HG03108 (cell line): ENCODE results near the gene COPG1.
A peak's percentile ranks its signal among the peaks of the same experiment; 100 is the strongest.

Source experiments
- ATAC-seq: cut with Tn5 transposase; IDR thresholded peaks from one replicate; pipeline ENCODE4 v1.9.1; 2021; ENCODE audit warnings: moderate library complexity; ENCODE audit not compliant: unreplicated experiment

COPG1 gene

GRCh38 chr3:129278966-129279906 lies 29.8 kb downstream of the COPG1 start:
- ATAC-seq, result no peak

GRCh38 chr3:129280183-129280582 lies 30.8 kb downstream of the COPG1 start:
- no peak for ATAC-seq

GRCh38 chr3:129281726-129282125 lies 32.3 kb downstream of the COPG1 start:
- no peak for ATAC-seq

GRCh38 chr3:129282727-129283327 lies 33.4 kb downstream of the COPG1 start:
- ATAC-seq, result peak; percentile 75

- no peak for ATAC-seq
Measured at GRCh38 chr3:129286081-129286480, 36.7 kb downstream of the COPG1 start.

GRCh38 chr3:129288446-129288845 lies 39.0 kb downstream of the COPG1 start:
- no peak for ATAC-seq

GRCh38 chr3:129289201-129289921 lies 40.0 kb downstream of the COPG1 start:
- ATAC-seq, result no peak

GRCh38 chr3:129291236-129291886 lies 42.0 kb downstream of the COPG1 start:
- ATAC-seq, result no peak

GRCh38 chr3:129295286-129295685 lies 45.9 kb downstream of the COPG1 start:
- ATAC-seq, result no peak

GRCh38 chr3:129304146-129304961 lies 54.9 kb downstream of the COPG1 start:
- no peak for ATAC-seq

GRCh38 chr3:129304962-129305222 lies 55.5 kb downstream of the COPG1 start:
- no peak for ATAC-seq

- ATAC-seq, result peak; percentile 34
Measured at GRCh38 chr3:129305592-129306091, 56.2 kb downstream of the COPG1 start.

- no peak for ATAC-seq
Measured at GRCh38 chr3:129308636-129309035, 59.2 kb downstream of the COPG1 start.

- ATAC-seq, result peak; percentile 31
Measured at GRCh38 chr3:129310111-129311011, 61.0 kb downstream of the COPG1 start.

GRCh38 chr3:129311054-129311902 lies 61.9 kb downstream of the COPG1 start:
- no peak for ATAC-seq

GRCh38 chr3:129312021-129312639 lies 62.7 kb downstream of the COPG1 start:
- ATAC-seq, result no peak

GRCh38 chr3:129312671-129313414 lies 63.4 kb downstream of the COPG1 start:
- ATAC-seq, result no peak

- ATAC-seq, result no peak
Measured at GRCh38 chr3:129313415-129313664, 63.9 kb downstream of the COPG1 start.
